Daoy (cell line): ENCODE results near the gene CDC7. TPM values are rescaled to one million over a fixed set of nuclear protein-coding genes. Genes with fewer than 3 reads are reported as not detected.
"Not testable (repeated sequence)": the region's sequence is repeated elsewhere in the genome, so short reads cannot be mapped to it uniquely, and the experiment has no call there.

Experiments used
- DNase-seq: peaks from one replicate; pipeline ENCODE4 v3.0.0-alpha.2; 2015; ENCODE audit warnings: low read depth
- total RNA-seq: library from RNA; depleted of rRNA; stranded (reverse); fragments of >200 nt; shearing (Covaris generic); gene quantifications from 2 replicates; pipeline ENCODE4 v1.2.3, GENCODE V29; 2014

The CDC7 gene
- total RNA-seq, 1 experiment from 2014 or later = 26.2 TPM

GRCh38 chr1:91510754-91511153, 10.1 kb downstream of the CDC7 start:
- no peak for DNase-seq

- DNase-seq = peak; percentile 29
Observed at GRCh38 chr1:91511386-91511785, 10.7 kb downstream of the CDC7 start.

- no peak for DNase-seq
Observed at GRCh38 chr1:91513160-91513559, 12.5 kb downstream of the CDC7 start.

- no peak for DNase-seq
Observed at GRCh38 chr1:91513706-91514105, 13.1 kb downstream of the CDC7 start.

GRCh38 chr1:91515994-91516393, 15.3 kb downstream of the CDC7 start:
- DNase-seq = no peak

GRCh38 chr1:91516605-91517004, 16.0 kb downstream of the CDC7 start:
- DNase-seq = not testable (repeated sequence)

- not testable (repeated sequence) for DNase-seq
Observed at GRCh38 chr1:91519167-91519566, 18.5 kb downstream of the CDC7 start.

GRCh38 chr1:91520942-91521507, 20.4 kb downstream of the CDC7 start:
- DNase-seq = no peak

GRCh38 chr1:91523482-91523881, 22.8 kb downstream of the CDC7 start:
- DNase-seq = no peak

- DNase-seq = no peak
Observed at GRCh38 chr1:91526496-91526895, 25.8 kb downstream of the CDC7 start.

- DNase-seq = no peak
Observed at GRCh38 chr1:91527266-91527765, 26.7 kb downstream of the CDC7 start.

- DNase-seq = no peak
Observed at GRCh38 chr1:91527781-91528180, 27.1 kb downstream of the CDC7 start.

GRCh38 chr1:91529856-91530255, 29.2 kb downstream of the CDC7 start:
- DNase-seq = peak; percentile 19

- no peak for DNase-seq
Observed at GRCh38 chr1:91533361-91534024, 32.8 kb downstream of the CDC7 start.

- no peak for DNase-seq
Observed at GRCh38 chr1:91535441-91535840, 34.8 kb downstream of the CDC7 start.

GRCh38 chr1:91537281-91537986, 36.8 kb downstream of the CDC7 start:
- no peak for DNase-seq

- no peak for DNase-seq
Observed at GRCh38 chr1:91537987-91538304, 37.3 kb downstream of the CDC7 start.

- DNase-seq = no peak
Observed at GRCh38 chr1:91540910-91541309, 40.3 kb downstream of the CDC7 start.

- no peak for DNase-seq
Observed at GRCh38 chr1:91541918-91542533, 41.4 kb downstream of the CDC7 start.

GRCh38 chr1:91545506-91546300, 45.1 kb downstream of the CDC7 start:
- DNase-seq = no peak

GRCh38 chr1:91546301-91546581, 45.6 kb downstream of the CDC7 start:
- DNase-seq = no peak

GRCh38 chr1:91546876-91547275, 46.2 kb downstream of the CDC7 start:
- DNase-seq = no peak
